ENCODE measurements around the gene GARIN5A. TPM values are rescaled to one million over a fixed set of nuclear protein-coding genes. Genes with fewer than 3 reads are reported as not detected.
A peak's percentile ranks its signal among the peaks of the same experiment; 100 is the strongest.
"Not testable (repeated sequence)": the region's sequence is repeated elsewhere in the genome, so short reads cannot be mapped to it uniquely, and the experiment has no call there.

GARIN5A gene
- total RNA-seq, 1 donor from 2014 or later, result 0.52 TPM

- H3K4me3 ChIP-seq (ENCODE audit: low read length in 3 of 3), result no peak overlapping the region
- peaks cover 0 to 3% (median 2%) of the 10 kb centered on the region in 3 donors for H3K9me3 ChIP-seq (ENCODE audit: control insufficient read depth in 3 of 3, low read length in 3 of 3)
- no peak overlapping the region for H3K27ac ChIP-seq (ENCODE audit: low read depth, low read length)
- no peaks in the 10 kb centered on the region for H3K27me3 ChIP-seq (ENCODE audit: control insufficient read depth in 3 of 3, insufficient read depth in 3 of 3, low read length in 3 of 3)
- peaks cover 8 to 48% (median 37%) of the 10 kb centered on the region in 3 donors for H3K36me3 ChIP-seq (ENCODE audit: control insufficient read depth in 3 of 3, insufficient read depth in 3 of 3, low read length in 3 of 3)
- H3K4me1 ChIP-seq (ENCODE audit: control insufficient read depth in 3 of 3, insufficient read depth in 3 of 3, low read length in 3 of 3), result peaks cover 0 to 7% (median 3%) of the 10 kb centered on the region in 3 donors
- no peak overlapping the region for H3K9ac ChIP-seq (ENCODE audit: low read depth in 1 of 3, low read length in 3 of 3)
These were observed 32.6 kb downstream of the GARIN5A start for GRCh38 chr19:50444059-50444458.

GRCh38 chr19:50439130-50439529 lies 37.5 kb downstream of the GARIN5A start:
- H3K4me3 ChIP-seq (ENCODE audit: low read length in 3 of 3); H3K9me3 ChIP-seq (ENCODE audit: control insufficient read depth in 3 of 3, low read length in 3 of 3); H3K27ac ChIP-seq (ENCODE audit: low read depth, low read length); H3K27me3 ChIP-seq (ENCODE audit: control insufficient read depth in 3 of 3, insufficient read depth in 3 of 3, low read length in 3 of 3); H3K9ac ChIP-seq (ENCODE audit: low read depth in 1 of 3, low read length in 3 of 3): not testable (repeated sequence)
- peaks cover 5 to 56% (median 42%) of the 10 kb centered on the region in 3 donors for H3K36me3 ChIP-seq (ENCODE audit: control insufficient read depth in 3 of 3, insufficient read depth in 3 of 3, low read length in 3 of 3)
- H3K4me1 ChIP-seq (ENCODE audit: control insufficient read depth in 3 of 3, insufficient read depth in 3 of 3, low read length in 3 of 3), result peaks cover 5 to 26% (median 14%) of the 10 kb centered on the region in 3 donors

- Histone ChIP-seq H3K4me3 (ENCODE audit: low read length in 3 of 3) (no peak overlapping the region), H3K27ac (ENCODE audit: low read depth, low read length) (no peak overlapping the region), H3K9me3 (ENCODE audit: control insufficient read depth in 3 of 3, low read length in 3 of 3) (no peaks in the 10 kb centered on the region), H3K36me3 (ENCODE audit: control insufficient read depth in 3 of 3, insufficient read depth in 3 of 3, low read length in 3 of 3) (peaks cover 3 to 47% (median 32%) of the 10 kb centered on the region in 3 donors), H3K27me3 (ENCODE audit: control insufficient read depth in 3 of 3, insufficient read depth in 3 of 3, low read length in 3 of 3) (peaks cover under 1 to 11% (median 4%) of the 10 kb centered on the region in 3 donors), H3K9ac (ENCODE audit: low read depth in 1 of 3, low read length in 3 of 3) (no peak overlapping the region), H3K4me1 (ENCODE audit: control insufficient read depth in 3 of 3, insufficient read depth in 3 of 3, low read length in 3 of 3) (peaks cover 5 to 27% (median 14%) of the 10 kb centered on the region in 3 donors)
These were observed 38.7 kb downstream of the GARIN5A start for GRCh38 chr19:50437862-50438449.

- peak overlapping the region; percentile 58 for H3K27ac ChIP-seq (ENCODE audit: low read depth, low read length)
- peaks cover 4 to 24% (median 5%) of the 10 kb centered on the region in 3 donors for H3K27me3 ChIP-seq (ENCODE audit: control insufficient read depth in 3 of 3, insufficient read depth in 3 of 3, low read length in 3 of 3)
- H3K4me3 ChIP-seq (ENCODE audit: low read length in 3 of 3), result peak overlapping the region in 2 of 3 donors; percentile 13 to 58
- no peaks in the 10 kb centered on the region for H3K9me3 ChIP-seq (ENCODE audit: control insufficient read depth in 3 of 3, low read length in 3 of 3)
- H3K36me3 ChIP-seq (ENCODE audit: control insufficient read depth in 3 of 3, insufficient read depth in 3 of 3, low read length in 3 of 3), result peaks cover 2 to 35% (median 27%) of the 10 kb centered on the region in 3 donors
- H3K9ac ChIP-seq (ENCODE audit: low read depth in 1 of 3, low read length in 3 of 3), result peak overlapping the region; percentile 43 to 62 (median 53)
- H3K4me1 ChIP-seq (ENCODE audit: control insufficient read depth in 3 of 3, insufficient read depth in 3 of 3, low read length in 3 of 3), result peaks cover 17 to 39% (median 30%) of the 10 kb centered on the region in 3 donors
These were observed 41.0 kb downstream of the GARIN5A start for GRCh38 chr19:50435627-50436026.

GRCh38 chr19:50435221-50435620 lies 41.4 kb downstream of the GARIN5A start:
- Histone ChIP-seq H3K4me1 (ENCODE audit: control insufficient read depth in 3 of 3, insufficient read depth in 3 of 3, low read length in 3 of 3) (peaks cover 17 to 41% (median 31%) of the 10 kb centered on the region in 3 donors), H3K9me3 (ENCODE audit: control insufficient read depth in 3 of 3, low read length in 3 of 3) (no peaks in the 10 kb centered on the region), H3K27me3 (ENCODE audit: control insufficient read depth in 3 of 3, insufficient read depth in 3 of 3, low read length in 3 of 3) (peaks cover 4 to 25% (median 5%) of the 10 kb centered on the region in 3 donors), H3K4me3 (ENCODE audit: low read length in 3 of 3) (peak overlapping the region in 2 of 3 donors; percentile 13 to 58), H3K9ac (ENCODE audit: low read depth in 1 of 3, low read length in 3 of 3) (peak overlapping the region; percentile 43 to 62 (median 53)), H3K36me3 (ENCODE audit: control insufficient read depth in 3 of 3, insufficient read depth in 3 of 3, low read length in 3 of 3) (peaks cover 2 to 35% (median 27%) of the 10 kb centered on the region in 3 donors), H3K27ac (ENCODE audit: low read depth, low read length) (peak overlapping the region; percentile 58)

- Histone ChIP-seq H3K4me3 (ENCODE audit: low read length in 3 of 3) (peak overlapping the region; percentile 69 to 82 (median 79)), H3K27ac (ENCODE audit: low read depth, low read length) (no peak overlapping the region), H3K27me3 (ENCODE audit: control insufficient read depth in 3 of 3, insufficient read depth in 3 of 3, low read length in 3 of 3) (peaks cover 4 to 29% (median 5%) of the 10 kb centered on the region in 3 donors)
These were observed 42.1 kb downstream of the GARIN5A start for GRCh38 chr19:50434525-50434924.

GRCh38 chr19:50433201-50434180 lies 43.2 kb downstream of the GARIN5A start:
- H3K9ac ChIP-seq (ENCODE audit: low read depth in 1 of 3, low read length in 3 of 3), result peak overlapping the region; percentile 85 to 91 (median 86)
- peaks cover 20 to 46% (median 33%) of the 10 kb centered on the region in 3 donors for H3K4me1 ChIP-seq (ENCODE audit: control insufficient read depth in 3 of 3, insufficient read depth in 3 of 3, low read length in 3 of 3)
- H3K4me3 ChIP-seq (ENCODE audit: low read length in 3 of 3), result peak overlapping the region; percentile 77 to 82 (median 79)
- peaks cover 4 to 29% (median 5%) of the 10 kb centered on the region in 3 donors for H3K27me3 ChIP-seq (ENCODE audit: control insufficient read depth in 3 of 3, insufficient read depth in 3 of 3, low read length in 3 of 3)
- H3K27ac ChIP-seq (ENCODE audit: low read depth, low read length), result peak overlapping the region; percentile 94
- peaks cover 2 to 31% (median 21%) of the 10 kb centered on the region in 3 donors for H3K36me3 ChIP-seq (ENCODE audit: control insufficient read depth in 3 of 3, insufficient read depth in 3 of 3, low read length in 3 of 3)
- no peaks in the 10 kb centered on the region for H3K9me3 ChIP-seq (ENCODE audit: control insufficient read depth in 3 of 3, low read length in 3 of 3)

More at GRCh38 chr19:50434525-50434924, 42.1 kb downstream of the GARIN5A start:
- Histone ChIP-seq H3K9me3 (ENCODE audit: control insufficient read depth in 3 of 3, low read length in 3 of 3) (no peaks in the 10 kb centered on the region), H3K9ac (ENCODE audit: low read depth in 1 of 3, low read length in 3 of 3) (peak overlapping the region; percentile 66 to 86 (median 85)), H3K4me1 (ENCODE audit: control insufficient read depth in 3 of 3, insufficient read depth in 3 of 3, low read length in 3 of 3) (peaks cover 15 to 37% (median 31%) of the 10 kb centered on the region in 3 donors), H3K36me3 (ENCODE audit: control insufficient read depth in 3 of 3, insufficient read depth in 3 of 3, low read length in 3 of 3) (peaks cover 2 to 31% (median 21%) of the 10 kb centered on the region in 3 donors)

GRCh38 chr19:50432221-50433028 lies 44.2 kb downstream of the GARIN5A start, which contains the start of gene MYBPC2:
Gene MYBPC2 (plus strand): TSS chr19:50432892. CDS start chr19:50432954, 62 bp downstream.
- peaks cover 24 to 53% (median 38%) of the 10 kb centered on the region in 3 donors for H3K4me1 ChIP-seq (ENCODE audit: control insufficient read depth in 3 of 3, insufficient read depth in 3 of 3, low read length in 3 of 3)
- H3K4me3 ChIP-seq (ENCODE audit: low read length in 3 of 3), result peak within 1 kb of the TSS; percentile 77 to 86 (median 85)
- peaks cover 2 to 20% (median 14%) of the 10 kb centered on the region in 3 donors for H3K36me3 ChIP-seq (ENCODE audit: control insufficient read depth in 3 of 3, insufficient read depth in 3 of 3, low read length in 3 of 3)
- H3K27ac ChIP-seq (ENCODE audit: low read depth, low read length), result peak within 1 kb of the TSS; percentile 94
- H3K9me3 ChIP-seq (ENCODE audit: control insufficient read depth in 3 of 3, low read length in 3 of 3), result no peaks in the 10 kb centered on the region
- H3K9ac ChIP-seq (ENCODE audit: low read depth in 1 of 3, low read length in 3 of 3), result peak within 1 kb of the TSS; percentile 85 to 91 (median 86)
- H3K27me3 ChIP-seq (ENCODE audit: control insufficient read depth in 3 of 3, insufficient read depth in 3 of 3, low read length in 3 of 3), result peaks cover 0 to 29% (median 5%) of the 10 kb centered on the region in 3 donors
